Effector memory CD8-positive, alpha-beta T cell (primary cell): ENCODE results near the gene CXCR6.
A peak's percentile ranks its signal among the peaks of the same experiment; 100 is the strongest.

ENCODE experiments used
- ATAC-seq: fragments of 150-1000 bp; cut with Tn5 transposase; replicated peaks from 2 replicates; pipeline ENCODE4 v1.10.0; 2021; ENCODE audit warnings: mild to moderate bottlenecking, moderate library complexity
- DNase-seq, 3 experiments: peaks; one replicate each; pipeline ENCODE4 v3.0.0; 2021
- H3K27ac Mint-ChIP-seq, 2 donors: one replicate each; pipeline ENCODE4 v1.8.0; 2022; ENCODE audit warnings: mild to moderate bottlenecking in 2 of 2, mixed read lengths in 2 of 2, moderate library complexity in 2 of 2
- H3K27me3 Mint-ChIP-seq, 2 donors: one replicate each; pipeline ENCODE4 v1.8.0; 2022; ENCODE audit warnings: mixed read lengths in 2 of 2
- H3K36me3 Mint-ChIP-seq: one replicate; pipeline ENCODE4 v1.8.0; 2022; ENCODE audit warnings: mild to moderate bottlenecking, moderate library complexity, mixed read lengths; ENCODE audit not compliant: insufficient read depth
- H3K4me1 Mint-ChIP-seq, 2 donors: one replicate each; pipeline ENCODE4 v1.8.0; 2022; ENCODE audit warnings: low read depth in 2 of 2, mixed read lengths in 2 of 2
- H3K4me3 Mint-ChIP-seq, 2 donors: one replicate each; pipeline ENCODE4 v1.8.0; 2022; ENCODE audit warnings: mild to moderate bottlenecking in 2 of 2, mixed read lengths in 2 of 2, moderate library complexity in 2 of 2
- H3K9me3 Mint-ChIP-seq, 2 donors: one replicate each; pipeline ENCODE4 v1.8.0; 2022; ENCODE audit warnings: mixed read lengths in 2 of 2

The CXCR6 gene

DNA sequence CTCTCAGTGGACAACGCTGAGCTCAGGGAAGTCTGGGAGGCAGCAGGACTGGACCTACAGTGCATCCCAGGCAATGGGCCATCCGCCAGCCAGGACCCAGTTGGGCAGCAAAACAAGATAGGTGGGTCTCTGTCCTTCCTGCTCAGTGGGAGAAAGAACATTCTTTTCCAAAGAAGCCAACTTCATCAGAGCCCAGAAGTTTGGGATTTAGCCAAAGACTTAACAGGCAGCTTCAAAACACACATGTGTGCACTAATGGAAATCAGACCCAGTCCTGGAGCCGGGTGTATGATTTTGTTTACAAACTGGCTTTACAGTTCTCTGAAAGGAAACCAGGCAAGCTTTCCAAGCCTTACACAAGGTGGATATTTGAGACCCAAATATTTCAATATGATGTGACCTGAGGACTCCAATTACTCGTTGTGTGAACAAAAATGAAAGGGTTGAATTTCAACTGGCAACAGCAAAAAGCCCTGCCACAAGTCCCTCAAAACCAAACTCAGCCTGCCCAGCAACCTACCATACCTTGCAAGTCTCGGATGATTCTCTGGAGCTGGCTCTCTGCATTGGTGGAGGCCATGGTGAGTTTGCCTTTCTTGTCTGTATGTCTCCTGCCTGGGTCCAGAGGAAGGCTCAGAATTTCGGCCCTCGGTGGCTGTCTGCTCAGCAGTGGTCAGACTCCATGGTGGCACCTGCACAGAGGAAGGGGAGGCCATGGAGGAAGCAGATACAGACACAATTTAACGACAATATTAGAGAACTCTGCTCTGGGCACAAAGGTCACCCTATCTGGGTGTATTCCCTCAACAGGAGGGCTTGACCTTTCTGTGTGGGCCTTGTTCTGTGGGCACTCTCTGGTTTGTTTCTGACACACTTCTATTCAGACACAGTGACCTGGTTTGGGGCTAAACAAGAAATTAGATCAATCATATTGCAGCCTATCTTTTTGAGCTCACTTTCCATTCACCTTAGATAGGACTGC, 41.4 kb downstream of the CXCR6 start:
- ATAC-seq: no peak

DNA sequence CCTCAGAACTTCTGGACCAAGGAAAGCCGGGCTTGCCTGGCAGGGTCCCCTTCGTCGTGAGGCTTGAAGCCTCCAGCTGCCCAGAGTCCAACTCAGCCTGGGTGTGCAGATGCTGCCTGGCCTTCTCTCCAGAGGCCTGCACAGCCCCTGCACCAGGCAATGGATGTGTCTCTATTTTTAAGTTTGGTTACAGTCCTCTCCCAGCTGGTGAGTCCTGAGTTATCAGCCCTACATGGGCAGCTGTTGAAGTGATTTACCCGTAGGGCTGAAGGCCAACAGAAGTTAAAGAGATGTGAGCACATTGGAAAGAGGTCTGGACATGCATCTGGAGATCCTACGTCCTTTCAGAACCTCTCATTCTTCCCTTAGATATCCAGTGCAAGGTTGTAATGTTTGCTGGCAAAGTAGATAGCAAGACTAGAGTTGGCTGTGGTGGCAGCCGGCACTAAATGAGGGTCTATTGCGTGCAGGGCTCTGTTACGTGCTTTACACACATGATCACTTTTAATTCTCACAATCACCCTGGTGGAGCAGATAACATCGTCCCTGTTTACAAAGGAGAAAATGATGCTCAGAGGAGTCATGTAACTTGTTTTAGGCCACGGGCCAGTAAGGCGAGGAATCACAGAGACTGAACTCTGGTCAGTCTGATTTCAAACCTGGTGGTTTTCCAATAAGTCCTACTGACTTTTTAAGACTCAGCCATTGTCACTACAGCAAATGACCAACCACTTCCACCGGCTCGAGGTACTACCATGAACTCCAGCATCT, 42.5 kb downstream of the CXCR6 start:
- no peak for DNase-seq
- Mint-ChIP-seq H3K27me3 (no peaks in the 10 kb centered on the region), H3K36me3 (peaks cover 25% of the 10 kb centered on the region), H3K9me3 (no peaks in the 10 kb centered on the region), H3K4me1 (peaks cover 63 to 74% of the 10 kb centered on the region in 2 donors), H3K4me3 (no peak overlapping the region), H3K27ac (peak overlapping the region; percentile 87 to 95)
- no peak for ATAC-seq

More for the DNA sequence above, 41.4 kb downstream of the CXCR6 start:
- no peak for DNase-seq
- Mint-ChIP-seq H3K4me3 (no peak overlapping the region), H3K9me3 (no peaks in the 10 kb centered on the region), H3K36me3 (peaks cover 31% of the 10 kb centered on the region), H3K27me3 (no peaks in the 10 kb centered on the region), H3K4me1 (peaks cover 59 to 70% of the 10 kb centered on the region in 2 donors), H3K27ac (peak overlapping the region; percentile 51 to 77)

DNA sequence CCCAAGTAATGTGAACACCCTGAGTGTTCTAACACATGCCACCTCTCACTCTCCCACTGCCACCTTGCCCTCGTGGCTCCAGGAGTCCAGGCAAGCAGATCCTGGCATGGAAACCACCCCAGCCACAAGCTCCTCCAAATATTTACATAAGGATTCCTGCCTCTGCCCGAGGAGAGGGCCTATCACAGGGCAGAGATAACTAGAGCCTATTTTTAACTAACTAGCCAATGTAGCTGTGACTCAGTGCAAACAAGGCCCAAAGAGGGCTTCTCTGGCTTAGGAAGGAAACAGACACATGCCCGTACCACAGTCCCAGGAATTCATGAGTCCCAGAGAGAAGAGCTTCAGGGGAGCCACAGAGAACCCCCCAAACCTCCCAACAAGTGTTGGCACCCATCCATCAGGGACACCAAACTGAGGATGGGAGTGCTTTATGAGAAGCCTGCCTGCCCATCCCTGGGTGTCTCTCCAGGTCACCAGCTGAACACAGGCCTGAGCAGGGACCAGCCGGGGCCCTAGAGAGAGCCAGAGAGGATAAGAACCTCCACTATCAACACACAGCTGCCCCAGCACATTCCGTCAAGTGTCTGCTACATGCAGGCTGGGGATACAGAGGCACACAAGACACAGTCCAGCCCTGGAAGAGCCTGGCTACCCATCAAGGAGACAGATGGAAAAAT, 43.2 kb downstream of the CXCR6 start:
- no peaks in the 10 kb centered on the region for H3K9me3 Mint-ChIP-seq
- H3K4me1 Mint-ChIP-seq: peaks cover 62 to 72% of the 10 kb centered on the region in 2 donors
- H3K4me3 Mint-ChIP-seq: peak overlapping the region; percentile 37 to 53
- H3K27ac Mint-ChIP-seq: peak overlapping the region; percentile 87 to 95
- DNase-seq (no peak), ATAC-seq (no peak)
- H3K27me3 Mint-ChIP-seq: no peaks in the 10 kb centered on the region
- H3K36me3 Mint-ChIP-seq: peaks cover 24% of the 10 kb centered on the region

DNA sequence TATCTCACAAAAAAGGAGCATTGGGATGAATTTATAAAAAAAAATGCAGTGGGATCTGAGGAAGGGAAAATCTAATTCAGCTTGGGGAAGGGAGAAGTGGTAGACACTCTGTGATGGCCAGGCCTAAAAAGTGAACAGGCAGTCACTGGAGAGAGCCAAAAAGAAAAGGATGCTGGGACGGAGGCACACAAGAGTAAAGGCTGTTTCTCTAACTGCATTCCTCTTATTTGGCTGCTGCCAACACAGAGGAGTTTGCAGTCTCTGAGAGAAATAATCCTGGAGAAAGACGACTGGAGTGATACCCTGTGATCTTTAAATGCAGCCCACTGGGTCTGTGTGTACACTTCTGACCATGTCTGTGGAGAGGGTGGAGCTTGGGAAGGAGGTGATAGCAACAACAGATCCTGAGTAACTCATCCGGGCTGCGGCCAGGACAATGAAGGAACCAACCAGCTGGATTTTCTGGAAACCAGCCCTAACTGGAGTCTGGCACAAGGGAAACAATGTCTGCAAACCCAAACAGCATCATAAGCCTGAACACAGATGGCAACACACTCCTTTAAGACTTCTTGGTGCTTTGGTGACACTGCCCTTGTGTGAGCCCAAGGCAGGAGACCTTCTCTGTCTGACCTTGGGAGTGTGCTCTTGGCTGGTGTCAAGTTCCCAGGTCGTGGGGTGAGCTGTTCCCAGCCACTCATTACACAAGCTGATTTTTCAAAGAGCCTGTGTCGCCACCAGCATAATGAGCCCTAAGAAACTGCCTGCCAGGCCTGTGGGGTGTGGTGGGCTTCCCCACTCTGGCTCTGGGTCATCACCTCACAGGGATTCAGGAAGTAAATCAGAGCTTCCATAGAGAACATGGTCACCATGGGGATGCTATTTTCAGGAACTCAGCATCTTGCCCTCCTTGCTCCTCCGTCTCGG, 44.4 kb downstream of the CXCR6 start:
- H3K27ac Mint-ChIP-seq: peak overlapping the region; percentile 87 to 95
- DNase-seq (no peak), ATAC-seq (no peak)
- peaks cover 20% of the 10 kb centered on the region for H3K36me3 Mint-ChIP-seq
- no peaks in the 10 kb centered on the region for H3K9me3 Mint-ChIP-seq
- H3K27me3 Mint-ChIP-seq: no peaks in the 10 kb centered on the region
- H3K4me1 Mint-ChIP-seq: peaks cover 72 to 80% of the 10 kb centered on the region in 2 donors
- peak overlapping the region; percentile 53 to 55 for H3K4me3 Mint-ChIP-seq

DNA sequence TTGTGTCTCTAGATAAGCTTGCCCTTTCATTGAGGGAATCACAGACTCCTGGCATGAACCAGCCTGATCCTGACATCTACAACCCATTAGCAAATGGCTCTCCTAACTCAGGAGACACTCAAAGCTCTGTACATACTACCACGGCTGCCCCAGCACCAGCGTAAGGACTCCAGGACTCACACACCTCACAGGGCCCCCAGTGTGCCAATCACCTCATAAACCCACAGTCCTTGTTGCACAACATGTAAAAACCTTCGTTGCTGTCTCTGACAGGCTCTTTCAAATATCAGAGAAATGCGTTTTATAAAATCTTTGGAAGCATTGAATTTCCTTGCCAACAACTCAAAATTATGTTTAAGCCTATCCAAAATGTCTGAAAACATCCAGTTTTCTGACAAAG, 45.1 kb downstream of the CXCR6 start:
- no peaks in the 10 kb centered on the region for H3K27me3 Mint-ChIP-seq
- H3K4me3 Mint-ChIP-seq: peak overlapping the region; percentile 53 to 55
- no peaks in the 10 kb centered on the region for H3K9me3 Mint-ChIP-seq
- DNase-seq (no peak), ATAC-seq (peak; percentile 80)
- H3K36me3 Mint-ChIP-seq: peaks cover 17% of the 10 kb centered on the region
- peak overlapping the region; percentile 87 to 95 for H3K27ac Mint-ChIP-seq
- H3K4me1 Mint-ChIP-seq: peaks cover 76 to 84% of the 10 kb centered on the region in 2 donors

DNA sequence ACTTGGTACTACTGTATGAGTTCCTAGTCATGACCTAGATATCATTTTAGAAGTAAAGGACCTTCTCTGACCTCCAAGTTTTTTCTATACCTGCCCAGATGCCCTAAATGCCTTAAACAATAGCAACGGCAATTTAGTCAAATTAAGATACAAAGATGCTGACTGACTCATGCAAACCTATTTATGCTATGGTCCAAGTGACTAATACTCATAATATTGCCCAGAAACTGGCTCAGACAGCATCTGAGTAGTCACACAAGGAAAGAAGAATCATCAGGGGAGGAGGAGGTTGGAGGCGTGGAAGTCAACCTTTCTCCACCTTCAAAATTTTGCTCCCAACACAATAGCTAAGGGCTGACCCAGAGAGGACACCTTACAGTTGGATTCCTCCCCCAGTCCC, 45.5 kb downstream of the CXCR6 start:
- ATAC-seq: no peak
- Mint-ChIP-seq H3K4me1 (peaks cover 79 to 86% of the 10 kb centered on the region in 2 donors), H3K27ac (peak overlapping the region; percentile 87 to 95)

DNA sequence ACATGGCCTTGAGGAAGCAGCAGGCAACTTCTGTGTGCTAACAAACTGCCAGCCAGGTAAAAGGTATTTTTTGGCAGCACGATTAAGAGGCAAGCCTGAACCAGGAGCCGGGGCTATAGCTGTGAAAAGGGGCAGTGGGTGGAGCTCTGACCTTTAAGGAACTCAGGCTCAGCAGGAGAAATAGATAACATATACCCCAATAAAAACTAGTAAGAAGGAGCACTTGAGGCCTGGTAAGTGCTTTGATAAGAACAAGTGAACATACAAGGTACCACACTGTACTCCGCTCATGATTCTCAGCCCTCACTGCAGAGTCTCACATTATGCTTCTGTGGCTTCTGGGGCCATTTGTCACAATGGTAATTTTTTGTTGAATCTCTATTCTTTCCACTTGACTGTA, 46.9 kb downstream of the CXCR6 start:
- peaks cover 22% of the 10 kb centered on the region for H3K36me3 Mint-ChIP-seq
- no peaks in the 10 kb centered on the region for H3K9me3 Mint-ChIP-seq
- peak overlapping the region; percentile 12 to 52 for H3K4me3 Mint-ChIP-seq
- peaks cover 74 to 80% of the 10 kb centered on the region in 2 donors for H3K4me1 Mint-ChIP-seq
- DNase-seq (no peak), ATAC-seq (no peak)
- H3K27me3 Mint-ChIP-seq: no peaks in the 10 kb centered on the region
- H3K27ac Mint-ChIP-seq: peak overlapping the region; percentile 87 to 95

More for the DNA sequence above, 45.5 kb downstream of the CXCR6 start:
- H3K36me3 Mint-ChIP-seq: peaks cover 17% of the 10 kb centered on the region
- H3K4me3 Mint-ChIP-seq: peak overlapping the region in 1 of 2 donors; percentile 55
- H3K27me3 Mint-ChIP-seq: no peaks in the 10 kb centered on the region
- no peaks in the 10 kb centered on the region for H3K9me3 Mint-ChIP-seq
- DNase-seq: no peak

DNA sequence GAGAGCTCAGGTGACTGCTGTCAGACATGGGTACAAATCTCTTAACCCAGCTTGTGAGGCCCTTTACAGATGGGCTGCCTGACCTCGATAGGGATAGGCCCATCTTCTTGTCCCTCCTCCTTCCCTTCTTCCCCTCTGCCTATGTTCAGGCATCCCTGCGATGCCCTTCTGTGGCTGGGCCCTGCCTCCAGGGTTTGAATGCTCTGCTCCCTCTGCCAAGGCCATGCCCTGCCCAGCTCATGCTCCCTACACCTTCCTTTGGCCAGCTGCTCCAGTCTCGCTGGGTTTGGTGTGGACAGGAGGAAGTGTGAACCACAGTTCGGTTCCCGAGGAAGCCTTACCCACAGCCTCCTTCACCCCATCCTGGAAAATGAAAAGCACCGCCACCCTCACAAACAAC, 48.1 kb downstream of the CXCR6 start:
- H3K4me1 Mint-ChIP-seq: peaks cover 69 to 76% of the 10 kb centered on the region in 2 donors
- peaks cover 29% of the 10 kb centered on the region for H3K36me3 Mint-ChIP-seq
- no peaks in the 10 kb centered on the region for H3K9me3 Mint-ChIP-seq
- DNase-seq (no peak), ATAC-seq (no peak)
- peak overlapping the region; percentile 94 for H3K27ac Mint-ChIP-seq
- peak overlapping the region; percentile 74 to 85 for H3K4me3 Mint-ChIP-seq
- H3K27me3 Mint-ChIP-seq: no peaks in the 10 kb centered on the region

DNA sequence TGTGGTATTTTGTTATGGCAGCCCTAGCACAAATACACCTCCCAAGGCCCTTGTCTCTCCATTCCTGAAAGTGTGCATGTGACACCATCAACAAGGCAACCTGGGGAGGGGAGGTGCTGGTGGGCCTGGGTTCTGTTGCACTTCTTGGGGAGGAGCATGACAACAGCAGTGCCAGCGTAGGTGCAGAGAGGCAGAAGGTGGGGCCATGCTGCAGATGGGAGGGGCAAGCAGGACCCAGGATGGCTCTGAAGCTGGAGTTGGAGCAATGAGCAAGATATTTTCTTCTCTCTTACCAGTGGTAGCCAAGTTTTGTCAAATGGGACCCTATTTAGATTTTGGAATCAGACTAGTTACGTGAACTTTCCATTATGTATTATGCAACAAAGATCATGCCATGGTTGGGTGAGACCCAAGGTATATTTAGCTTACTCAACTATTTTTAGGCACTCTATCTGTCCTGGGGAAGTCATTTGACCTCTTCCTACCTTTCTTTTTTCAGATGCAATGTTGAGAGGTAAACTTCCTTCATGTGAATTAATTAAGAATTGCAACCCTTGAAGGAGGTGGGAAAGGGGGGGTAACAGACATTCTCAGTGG, 49.0 kb downstream of the CXCR6 start:
- H3K9me3 Mint-ChIP-seq: no peaks in the 10 kb centered on the region
- H3K36me3 Mint-ChIP-seq: peaks cover 31% of the 10 kb centered on the region
- DNase-seq (no peak), ATAC-seq (no peak)
- H3K4me3 Mint-ChIP-seq: peak overlapping the region; percentile 74 to 85
- H3K4me1 Mint-ChIP-seq: peaks cover 64 to 75% of the 10 kb centered on the region in 2 donors
- peak overlapping the region; percentile 94 for H3K27ac Mint-ChIP-seq
- H3K27me3 Mint-ChIP-seq: no peaks in the 10 kb centered on the region

DNA sequence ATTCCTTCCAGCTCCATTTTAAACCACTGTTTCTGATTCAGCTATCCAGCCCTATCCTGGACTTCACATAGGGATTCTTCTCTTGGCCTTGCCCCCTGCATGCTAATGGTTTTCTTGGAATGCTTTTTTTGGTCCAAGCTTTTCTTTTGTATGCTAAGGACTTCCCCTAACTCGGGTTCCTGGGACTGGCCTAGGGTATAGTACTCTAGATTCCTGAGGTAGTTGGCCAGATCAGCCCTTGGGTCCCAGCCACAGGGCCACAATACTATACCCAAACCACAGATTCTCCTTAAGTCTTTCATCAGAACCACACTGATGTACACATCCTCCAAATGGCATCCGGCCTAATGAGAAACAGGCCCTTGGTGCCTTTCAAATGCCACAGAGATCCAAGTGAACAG, 49.6 kb downstream of the CXCR6 start:
- Mint-ChIP-seq H3K27ac (peak overlapping the region; percentile 81 to 94), H3K27me3 (no peaks in the 10 kb centered on the region), H3K4me3 (peak overlapping the region; percentile 74 to 85), H3K4me1 (peaks cover 59 to 70% of the 10 kb centered on the region in 2 donors), H3K36me3 (peaks cover 31% of the 10 kb centered on the region), H3K9me3 (no peaks in the 10 kb centered on the region)
- no peak for ATAC-seq
- no peak for DNase-seq

DNA sequence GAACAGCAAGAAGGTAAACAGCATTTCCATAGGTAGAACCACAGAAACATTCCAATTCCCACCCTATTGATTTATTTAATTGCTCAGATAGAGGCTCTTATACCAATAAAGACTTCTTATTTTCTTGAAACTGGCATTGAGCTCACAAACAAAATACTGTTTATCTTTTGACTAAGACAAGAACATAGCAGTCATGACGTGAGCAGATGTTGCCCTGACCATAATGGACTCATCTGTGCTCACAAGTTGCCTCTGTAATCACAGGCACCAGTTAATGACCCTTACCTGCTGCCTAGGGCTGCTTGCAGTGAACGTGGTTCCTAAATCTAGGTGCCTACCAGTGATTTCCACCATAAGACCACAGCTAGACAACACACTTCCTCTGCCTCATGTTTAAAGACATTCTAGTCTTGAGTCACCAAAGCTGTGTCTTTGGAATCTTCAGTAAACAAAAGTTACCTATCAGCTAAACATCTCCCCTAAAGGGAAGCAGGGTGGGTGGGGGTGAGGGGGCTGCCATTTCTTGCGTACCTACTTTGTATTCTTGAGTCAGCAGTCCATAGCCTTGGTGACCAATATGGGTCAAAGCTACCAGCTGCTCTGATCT, 50.3 kb downstream of the CXCR6 start:
- Mint-ChIP-seq H3K27ac (peak overlapping the region; percentile 81 to 94), H3K9me3 (no peaks in the 10 kb centered on the region), H3K4me1 (peaks cover 56 to 64% of the 10 kb centered on the region in 2 donors), H3K4me3 (peak overlapping the region; percentile 74 to 85), H3K36me3 (peaks cover 28% of the 10 kb centered on the region), H3K27me3 (no peaks in the 10 kb centered on the region)
- ATAC-seq: peak; percentile 55
- peak; percentile 29 to 46 (median 41) for DNase-seq
